NCI-H526 treated with DMSO at 0.1 percent for 48 hours (cell line): ENCODE data around the gene QPCT.
"Not testable (repeated sequence)": the region's sequence is repeated elsewhere in the genome, so short reads cannot be mapped to it uniquely, and the experiment has no call there.

Experiments
- DNase-seq: peaks from one replicate; lab custom pipeline; 2025; lab: John Stamatoyannopoulos, UW

The QPCT gene

GRCh38 chr2:37358466-37358865 is 14.0 kb downstream of the QPCT start:
- DNase-seq: no peak

- no peak for DNase-seq
Measured at GRCh38 chr2:37361216-37361815, 16.9 kb downstream of the QPCT start.

- DNase-seq: no peak
Measured at GRCh38 chr2:37361994-37362698, 17.7 kb downstream of the QPCT start.

GRCh38 chr2:37364351-37364750 is 19.9 kb downstream of the QPCT start:
- no peak for DNase-seq

- DNase-seq: no peak
Measured at GRCh38 chr2:37365669-37366068, 21.2 kb downstream of the QPCT start.

- DNase-seq: no peak
Measured at GRCh38 chr2:37366773-37367172, 22.3 kb downstream of the QPCT start.

- DNase-seq: no peak
Measured at GRCh38 chr2:37367310-37367709, 22.9 kb downstream of the QPCT start.

- DNase-seq: no peak
Measured at GRCh38 chr2:37367984-37368383, 23.6 kb downstream of the QPCT start.

GRCh38 chr2:37370666-37371065 is 26.2 kb downstream of the QPCT start:
- no peak for DNase-seq

- DNase-seq: no peak
Measured at GRCh38 chr2:37372000-37372399, 27.6 kb downstream of the QPCT start.

- DNase-seq: no peak
Measured at GRCh38 chr2:37375741-37376288, 31.4 kb downstream of the QPCT start.

- no peak for DNase-seq
Measured at GRCh38 chr2:37376421-37377186, 32.2 kb downstream of the QPCT start.

GRCh38 chr2:37377187-37377532 is 32.7 kb downstream of the QPCT start:
- no peak for DNase-seq

GRCh38 chr2:37378411-37378810 is 34.0 kb downstream of the QPCT start:
- no peak for DNase-seq

- DNase-seq: no peak
Measured at GRCh38 chr2:37379881-37380296, 35.5 kb downstream of the QPCT start.

GRCh38 chr2:37380787-37381186 is 36.4 kb downstream of the QPCT start:
- DNase-seq: not testable (repeated sequence)

- not testable (repeated sequence) for DNase-seq
Measured at GRCh38 chr2:37384261-37384660, 39.8 kb downstream of the QPCT start.

GRCh38 chr2:37387148-37387835 is 42.9 kb downstream of the QPCT start:
- DNase-seq: no peak

GRCh38 chr2:37388074-37388473 is 43.6 kb downstream of the QPCT start:
- DNase-seq: no peak

GRCh38 chr2:37389395-37389794 is 45.0 kb downstream of the QPCT start:
- DNase-seq: no peak

- peak; percentile 21 for DNase-seq
Measured at GRCh38 chr2:37389989-37390765, 45.7 kb downstream of the QPCT start.

GRCh38 chr2:37390777-37391176 is 46.3 kb downstream of the QPCT start:
- no peak for DNase-seq
